OCI-LY3 (cell line): ENCODE measurements around the gene SVIL.

Experiments
- H2AFZ ChIP-seq: fragments of 200-600, 300-600 bp; shearing (Covaris generic); 2 replicates; pipeline ENCODE4 v1.6.0; 2014; ENCODE audit warnings: antibody characterized with exemption, low read depth, low read length
- H3K27ac ChIP-seq: fragments of 200-600, 300-600 bp; sonication (generic); 2 replicates; pipeline ENCODE4 v1.5.1; 2014; ENCODE audit warnings: mild to moderate bottlenecking, low read length, moderate library complexity, mixed read lengths
- H3K27me3 ChIP-seq: fragments of 200-600, 300-600 bp; sonication (generic); 2 replicates; pipeline ENCODE4 v1.6.1; 2014; ENCODE audit warnings: low read depth, low read length, mixed read lengths
- H3K36me3 ChIP-seq: fragments of 200-600, 300-600 bp; sonication (generic); replicated peaks from 2 replicates; pipeline ENCODE3; 2014; ENCODE audit warnings: low read depth, low read length, mixed read lengths
- H3K4me1 ChIP-seq: fragments of 300-600, 200-600 bp; sonication (generic); 2 replicates; pipeline ENCODE4 v1.6.1; 2014; ENCODE audit warnings: low read length, mixed read lengths
- H3K4me2 ChIP-seq: fragments of 200-600, 300-600 bp; sonication (generic); 2 replicates; pipeline ENCODE4 v1.6.1; 2014; ENCODE audit warnings: low read length, mixed read lengths
- H3K4me3 ChIP-seq: fragments of 300-600, 200-600 bp; sonication (generic); 2 replicates; pipeline ENCODE4 v1.5.1; 2014; ENCODE audit warnings: antibody characterized with exemption, mild to moderate bottlenecking, low read length, moderate library complexity
- H3K79me2 ChIP-seq: fragments of 300-600, 200-600 bp; shearing (Covaris generic); 2 replicates; pipeline ENCODE4 v1.6.1; 2014; ENCODE audit warnings: mild to moderate bottlenecking, low read length, mixed read lengths
- H3K9ac ChIP-seq: fragments of 300-600, 200-600 bp; shearing (Covaris generic); 2 replicates; pipeline ENCODE4 v1.6.0; 2014; ENCODE audit warnings: mild to moderate bottlenecking, low read length, moderate library complexity
- H3K9me3 ChIP-seq: fragments of 200-600, 300-600 bp; shearing (Covaris generic); 2 replicates; pipeline ENCODE4 v1.6.1; 2014; ENCODE audit warnings: low read length, mixed read lengths; ENCODE audit not compliant: insufficient read depth
- H4K20me1 ChIP-seq: fragments of 200-600, 300-600 bp; sonication (generic); 2 replicates; pipeline ENCODE4 v1.6.1; 2016; ENCODE audit warnings: low read length, mixed read lengths; ENCODE audit not compliant: insufficient read depth
- CTCF ChIP-seq: fragments of 200-600, 300-600 bp; sonication (generic); IDR thresholded peaks from 2 replicates; pipeline ENCODE4 v1.5.1; 2014; ENCODE audit warnings: antibody characterized with exemption, low read length, low read depth
- EZH2phosphoT487 ChIP-seq: fragments of 200-600 bp; shearing (Covaris generic); IDR thresholded peaks from 2 replicates; pipeline ENCODE4 v1.6.1; 2018; ENCODE audit warnings: antibody characterized with exemption, mixed run types, low read depth

The SVIL gene

GRCh38 chr10:29545122-29545521 is 89.6 kb downstream of the SVIL start:
- peaks cover 21% of the 10 kb centered on the region for H3K4me1 ChIP-seq
- H3K4me2 ChIP-seq: no peak overlapping the region
- no peaks in the 10 kb centered on the region for H3K27me3 ChIP-seq
- no peak overlapping the region for H2AFZ ChIP-seq
- no peak for TF ChIP-seq CTCF
- TF ChIP-seq EZH2phosphoT487: no peak
- H3K79me2 ChIP-seq: no peaks in the 10 kb centered on the region
- no peak overlapping the region for H3K4me3 ChIP-seq
- no peaks in the 10 kb centered on the region for H3K36me3 ChIP-seq
- H3K9me3 ChIP-seq: no peaks in the 10 kb centered on the region
- no peak overlapping the region for H3K9ac ChIP-seq
- no peak overlapping the region for H3K27ac ChIP-seq
- no peaks in the 10 kb centered on the region for H4K20me1 ChIP-seq

- Histone ChIP-seq H3K36me3 (no peaks in the 10 kb centered on the region), H3K27ac (no peak overlapping the region), H2AFZ (no peak overlapping the region), H3K27me3 (no peaks in the 10 kb centered on the region), H3K9me3 (no peaks in the 10 kb centered on the region), H4K20me1 (no peaks in the 10 kb centered on the region), H3K4me3 (no peak overlapping the region), H3K4me1 (peaks cover 21% of the 10 kb centered on the region), H3K9ac (no peak overlapping the region), H3K4me2 (no peak overlapping the region), H3K79me2 (no peaks in the 10 kb centered on the region)
- TF ChIP-seq CTCF: no peak
- no peak for TF ChIP-seq EZH2phosphoT487
These were observed 91.1 kb downstream of the SVIL start for GRCh38 chr10:29543715-29544114.

- Histone ChIP-seq H3K27me3 (no peaks in the 10 kb centered on the region), H3K4me1 (peaks cover 21% of the 10 kb centered on the region), H3K36me3 (no peaks in the 10 kb centered on the region), H3K79me2 (no peaks in the 10 kb centered on the region), H3K4me3 (no peak overlapping the region), H3K9me3 (no peaks in the 10 kb centered on the region), H3K9ac (no peak overlapping the region), H4K20me1 (no peaks in the 10 kb centered on the region), H3K4me2 (no peak overlapping the region), H2AFZ (no peak overlapping the region), H3K27ac (no peak overlapping the region)
- TF ChIP-seq CTCF: no peak
These were observed 92.0 kb downstream of the SVIL start for GRCh38 chr10:29542723-29543122.

GRCh38 chr10:29541422-29542210 is 93.2 kb downstream of the SVIL start:
- Histone ChIP-seq H3K4me3 (no peak overlapping the region), H2AFZ (no peak overlapping the region), H3K27ac (no peak overlapping the region), H3K79me2 (no peaks in the 10 kb centered on the region), H3K4me1 (peaks cover 15% of the 10 kb centered on the region), H3K9ac (no peak overlapping the region), H3K27me3 (no peaks in the 10 kb centered on the region), H3K9me3 (no peaks in the 10 kb centered on the region), H3K4me2 (no peak overlapping the region), H3K36me3 (no peaks in the 10 kb centered on the region), H4K20me1 (no peaks in the 10 kb centered on the region)
- TF ChIP-seq CTCF (no peak), EZH2phosphoT487 (no peak)
